Chondrocyte (in vitro differentiated cells): Measurements from ENCODE around the gene ADGRB2. TPM values are rescaled to one million over a fixed set of nuclear protein-coding genes. Genes with fewer than 3 reads are reported as not detected.

ENCODE experiments used
- DNase-seq: peaks from one replicate; pipeline ENCODE4 v3.0.0; 2021; ENCODE audit warnings: mixed read lengths, low spot score
- H3K27ac Mint-ChIP-seq: one replicate; pipeline ENCODE4 v1.8.0; 2021; ENCODE audit warnings: mild to moderate bottlenecking, moderate library complexity, mixed read lengths; ENCODE audit not compliant: unreplicated experiment
- H3K27me3 Mint-ChIP-seq: 2 replicates; pipeline ENCODE4 v1.8.0; 2021; ENCODE audit warnings: low read depth, mixed read lengths
- H3K36me3 Mint-ChIP-seq: 2 replicates; pipeline ENCODE4 v1.8.0; 2021; ENCODE audit warnings: low read depth, mixed read lengths
- H3K4me1 Mint-ChIP-seq: 2 replicates; pipeline ENCODE4 v1.8.0; 2021; ENCODE audit warnings: low read depth, mild to moderate bottlenecking, mixed read lengths
- H3K4me3 Mint-ChIP-seq: one replicate; pipeline ENCODE4 v1.8.0; 2021; ENCODE audit warnings: mild to moderate bottlenecking, moderate library complexity, mixed read lengths; ENCODE audit not compliant: unreplicated experiment
- H3K9me3 Mint-ChIP-seq: 2 replicates; pipeline ENCODE4 v1.8.0; 2021; ENCODE audit warnings: low read depth, mixed read lengths
- CTCF ChIP-seq: fragments of 200-600 bp; sonication (generic); IDR thresholded peaks from 2 replicates; pipeline ENCODE4 v1.5.0; 2021; ENCODE audit warnings: antibody characterized with exemption, mild to moderate bottlenecking, moderate library complexity
- total RNA-seq: library from RNA; stranded (reverse); gene quantifications from 3 replicates; pipeline ENCODE4 v1.2.1, GENCODE V29; 2021

Gene ADGRB2
- total RNA-seq, 1 donor from 2014 or later: 11.9 TPM

- peak; percentile 84 for DNase-seq
- no peak overlapping the region for H3K27ac Mint-ChIP-seq
- H3K4me1 Mint-ChIP-seq: no peaks in the 10 kb centered on the region
- H3K4me3 Mint-ChIP-seq: no peak overlapping the region
- peaks cover 6% of the 10 kb centered on the region for H3K36me3 Mint-ChIP-seq
- H3K27me3 Mint-ChIP-seq: no peaks in the 10 kb centered on the region
- H3K9me3 Mint-ChIP-seq: no peaks in the 10 kb centered on the region
- no peak for TF ChIP-seq CTCF
These were observed 33.6 kb downstream of the ADGRB2 start for GRCh38 chr1:31730336-31731048.

- Mint-ChIP-seq H3K4me1 (no peaks in the 10 kb centered on the region), H3K27ac (no peak overlapping the region), H3K36me3 (peaks cover 4% of the 10 kb centered on the region), H3K9me3 (no peaks in the 10 kb centered on the region), H3K4me3 (no peak overlapping the region), H3K27me3 (no peaks in the 10 kb centered on the region)
- no peak for TF ChIP-seq CTCF
- peak; percentile 89 for DNase-seq
These were observed 36.3 kb downstream of the ADGRB2 start for GRCh38 chr1:31727849-31728248.

DNA sequence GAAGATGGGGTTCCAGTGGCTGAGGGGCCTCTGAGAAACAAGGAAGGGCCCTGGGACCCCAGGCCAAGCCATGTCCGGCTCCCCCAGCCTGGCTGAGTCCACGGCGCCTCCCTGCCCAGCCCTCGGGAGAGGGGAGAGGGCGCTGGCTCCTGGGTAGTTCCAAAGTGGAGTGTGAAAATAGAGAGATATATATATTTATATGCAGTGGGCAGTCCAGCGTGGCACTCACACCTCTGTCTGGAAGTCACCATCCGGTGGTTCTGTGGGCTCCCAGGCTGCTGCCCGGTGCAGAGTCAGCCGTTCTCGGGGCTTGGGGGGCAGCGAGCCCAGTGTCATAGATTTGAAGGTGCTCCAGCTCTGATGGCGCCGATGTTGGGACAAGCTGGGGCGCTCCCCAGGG lies 36.9 kb downstream of the ADGRB2 start:
- Mint-ChIP-seq H3K36me3 (peaks cover 4% of the 10 kb centered on the region), H3K4me3 (no peak overlapping the region), H3K27ac (no peak overlapping the region), H3K27me3 (no peaks in the 10 kb centered on the region), H3K4me1 (no peaks in the 10 kb centered on the region), H3K9me3 (no peaks in the 10 kb centered on the region)
- no peak for TF ChIP-seq CTCF
- DNase-seq: peak; percentile 81

GRCh38 chr1:31726715-31727114 lies 37.4 kb downstream of the ADGRB2 start:
- Mint-ChIP-seq H3K4me1 (no peaks in the 10 kb centered on the region), H3K4me3 (no peak overlapping the region), H3K27me3 (no peaks in the 10 kb centered on the region)

More at GRCh38 chr1:31726715-31727114, 37.4 kb downstream of the ADGRB2 start:
- Mint-ChIP-seq H3K36me3 (peaks cover 4% of the 10 kb centered on the region), H3K27ac (no peak overlapping the region), H3K9me3 (no peaks in the 10 kb centered on the region)
- no peak for TF ChIP-seq CTCF
- DNase-seq: no peak
